RPMI7951 (cell line): Measurements from ENCODE around the gene ANGEL2. TPM values are rescaled to one million over a fixed set of nuclear protein-coding genes. Genes with fewer than 3 reads are reported as not detected.

Experiments used
- DNase-seq: peaks from one replicate; pipeline ENCODE4 v3.0.0-alpha.2; 2012; ENCODE audit warnings: low read depth
- total RNA-seq: library from RNA; depleted of rRNA; stranded (reverse); fragments of >200 nt; shearing (Covaris generic); gene quantifications from 2 replicates; pipeline ENCODE4 v1.2.3, GENCODE V29; 2014; rRNA removed

ANGEL2 gene
- total RNA-seq, 1 experiment from 2014 or later, result 30.0 TPM

DNA sequence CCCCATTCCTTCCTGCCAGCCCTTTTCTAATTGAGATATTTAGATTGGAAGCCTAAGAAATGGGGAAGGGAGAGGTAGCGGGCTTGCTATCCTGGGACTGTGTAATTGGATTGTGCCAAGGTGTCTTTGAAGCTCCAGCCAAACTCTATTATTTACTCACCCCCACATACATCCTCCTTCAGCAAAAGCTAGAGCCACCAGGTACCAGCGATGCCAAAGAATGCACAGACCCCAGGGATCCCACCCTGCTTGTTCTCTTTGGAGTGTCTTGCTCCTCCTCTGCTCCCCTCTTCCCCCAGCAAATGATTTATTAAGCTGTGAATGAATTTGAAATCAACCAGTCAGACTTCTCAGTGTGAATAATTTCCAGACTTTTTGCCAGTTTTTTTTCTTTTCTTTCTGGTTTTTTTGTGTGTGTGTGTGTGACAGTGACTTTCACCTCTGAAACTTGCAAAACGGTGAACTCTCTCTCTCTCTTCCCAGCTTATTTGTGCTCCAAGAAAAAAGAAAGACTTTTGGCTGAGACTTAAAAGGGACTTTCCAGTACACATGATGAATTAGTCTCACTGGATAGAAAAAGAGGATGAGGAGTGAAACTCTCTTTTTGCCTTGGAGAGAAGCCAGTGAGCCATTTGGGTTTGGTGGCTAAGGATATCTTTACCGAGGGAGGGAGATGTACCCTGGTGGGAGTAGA lies 63.6 kb downstream of the ANGEL2 start:
- no peak for DNase-seq

DNA sequence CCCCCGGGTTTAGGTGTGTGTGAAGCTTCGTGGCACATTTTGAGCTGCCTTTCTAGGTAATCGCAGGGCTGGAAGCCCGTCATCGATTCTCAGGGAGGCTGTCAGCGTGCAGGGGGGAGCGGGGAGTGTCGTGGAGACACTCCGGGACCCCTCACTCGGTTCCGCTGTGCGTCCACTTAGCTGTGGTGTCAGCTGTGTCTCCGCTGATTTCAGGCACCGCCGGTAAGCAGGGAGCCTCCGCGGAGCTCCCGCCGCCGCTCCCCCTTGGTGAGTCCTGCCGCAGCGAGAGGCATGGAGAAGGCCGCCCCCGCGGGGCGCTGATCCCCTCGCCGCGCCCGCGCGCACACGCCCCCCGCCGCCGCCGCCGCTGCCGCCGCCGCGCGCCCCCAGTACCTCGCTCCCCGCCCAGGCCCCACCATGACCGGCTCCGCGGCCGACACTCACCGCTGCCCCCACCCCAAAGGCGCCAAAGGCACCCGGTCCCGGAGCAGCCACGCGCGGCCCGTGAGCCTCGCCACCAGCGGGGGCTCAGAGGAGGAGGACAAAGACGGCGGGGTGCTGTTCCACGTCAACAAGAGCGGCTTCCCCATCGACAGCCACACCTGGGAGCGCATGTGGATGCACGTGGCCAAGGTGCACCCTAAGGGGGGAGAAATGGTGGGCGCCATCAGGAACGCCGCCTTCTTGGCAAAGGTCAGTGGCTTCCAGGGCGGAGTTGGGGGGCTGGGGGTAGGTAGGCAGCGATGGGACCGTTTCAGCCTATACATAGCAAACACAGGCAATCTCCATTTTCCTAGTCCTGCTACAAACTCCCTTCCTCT lies 64.3 kb downstream of the ANGEL2 start:
- no peak for DNase-seq

DNA sequence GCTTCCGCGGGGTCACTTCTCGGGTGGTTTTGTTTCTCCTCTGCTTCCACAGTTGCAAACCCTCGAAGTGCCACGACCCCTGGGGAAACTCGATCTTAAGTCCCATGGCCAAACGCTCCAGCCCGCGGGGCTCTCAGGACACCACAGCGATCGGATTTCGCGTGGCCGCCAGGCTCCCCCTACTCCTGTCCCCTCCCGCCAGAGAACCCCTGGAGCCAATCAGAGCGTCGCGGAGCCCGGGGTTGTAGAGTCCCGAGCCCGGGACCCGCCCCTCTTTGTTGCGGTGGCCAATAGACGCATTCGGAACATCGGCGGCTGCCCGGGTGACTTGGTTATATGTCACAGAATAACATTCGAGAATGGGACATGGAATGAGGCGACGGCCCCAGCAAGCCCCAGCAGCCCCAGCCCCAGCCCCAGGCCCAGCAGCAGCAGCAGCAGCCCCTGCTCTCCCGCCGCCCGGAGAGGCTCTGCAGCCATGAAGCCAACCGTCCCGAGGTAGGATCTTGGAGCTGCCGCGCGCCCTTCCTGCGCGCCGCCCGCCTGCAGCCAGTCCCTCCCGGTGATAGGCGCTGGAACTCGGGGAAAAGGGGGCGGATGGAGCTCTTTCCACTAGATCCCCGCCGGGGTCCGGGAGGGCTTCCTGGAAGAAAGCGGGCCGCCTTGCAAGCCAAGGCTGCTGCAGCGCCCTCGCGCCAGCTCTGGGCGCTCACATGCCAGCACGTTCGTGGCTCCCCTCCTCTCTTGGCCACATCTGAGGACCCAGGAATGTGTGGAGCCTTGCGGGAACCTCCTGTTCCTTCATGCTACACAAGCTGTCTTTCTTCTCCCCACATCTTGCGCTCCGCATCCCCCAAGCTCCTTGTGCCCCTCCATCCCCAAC lies 65.2 kb downstream of the ANGEL2 start, which contains the start of gene VASH2:
TSS of gene VASH2 (plus strand) at position 299 of the 883 bp plus-strand sequence. CDS start 1,002 bp downstream, outside the sequence.
- DNase-seq, result peak; percentile 81

DNA sequence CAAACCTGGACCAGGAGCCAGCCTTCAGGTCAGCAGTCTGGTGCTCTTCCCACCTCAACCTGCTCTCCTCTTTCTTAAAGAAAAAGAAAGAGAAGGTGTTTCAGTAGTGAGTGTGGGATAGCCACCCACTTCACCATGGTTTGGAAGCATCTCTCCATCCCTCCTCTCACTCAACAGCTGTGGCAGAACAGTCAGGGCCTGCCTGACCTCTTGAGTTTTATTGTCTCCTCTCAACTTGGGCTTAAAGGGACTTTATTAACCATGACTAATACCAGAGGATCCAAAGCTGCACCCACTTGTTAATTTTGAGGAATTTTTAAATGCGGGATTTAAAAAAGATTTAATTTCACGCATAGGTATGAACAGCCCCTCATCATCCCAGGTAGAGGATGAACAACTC lies 65.9 kb downstream of the ANGEL2 start:
- DNase-seq, result no peak

DNA sequence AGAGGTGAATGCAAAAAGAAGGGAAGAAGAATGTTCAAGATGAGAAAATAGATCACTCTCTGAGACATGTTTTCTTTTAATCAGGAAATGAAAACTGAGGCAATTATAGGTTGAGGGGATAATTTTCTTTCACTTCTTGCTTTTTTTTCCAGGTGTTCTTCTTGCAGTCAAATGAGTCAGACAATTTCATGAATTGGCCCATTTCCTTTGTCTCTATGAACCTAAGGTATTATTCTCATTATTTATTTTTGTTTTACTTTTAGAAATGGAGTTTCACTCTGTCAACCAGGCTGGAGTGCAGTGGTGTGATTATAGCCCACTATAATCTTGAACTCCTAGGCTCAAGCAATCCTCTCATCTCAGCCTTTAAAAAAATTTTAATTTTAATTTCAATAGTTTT lies 68.8 kb downstream of the ANGEL2 start:
- no peak for DNase-seq

DNA sequence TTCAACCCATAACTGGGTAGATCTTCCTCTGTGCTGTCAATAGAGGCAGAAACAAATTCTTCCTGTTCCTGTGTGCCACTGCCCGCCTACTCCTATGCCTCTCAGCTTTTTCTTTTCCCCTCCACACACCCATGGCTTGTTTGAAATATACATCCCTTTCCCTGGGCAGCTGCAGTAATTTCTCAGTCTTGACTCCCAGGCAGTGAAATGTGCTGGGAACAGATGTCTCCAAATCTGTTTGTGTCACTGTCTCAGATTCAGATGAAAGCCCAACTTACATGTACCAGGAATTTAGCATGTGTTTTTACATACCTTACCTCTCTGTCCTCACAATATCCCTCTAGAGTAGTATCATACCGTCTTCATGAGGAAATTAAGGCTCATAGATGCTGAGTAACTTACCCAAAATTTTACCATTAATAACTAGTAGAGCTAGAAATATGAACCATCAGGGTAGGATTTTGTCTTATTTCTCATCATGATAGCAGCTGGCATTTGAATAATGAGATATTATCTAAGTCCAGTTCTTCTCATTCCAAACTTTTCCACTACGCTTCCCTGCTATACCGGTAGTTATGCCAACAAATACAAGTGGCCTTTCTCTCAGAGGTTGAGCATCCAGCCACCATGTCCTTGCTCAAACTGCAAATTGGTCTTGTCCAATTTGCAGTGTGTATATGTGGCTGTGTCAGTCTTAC lies 70.1 kb downstream of the ANGEL2 start:
- no peak for DNase-seq

DNA sequence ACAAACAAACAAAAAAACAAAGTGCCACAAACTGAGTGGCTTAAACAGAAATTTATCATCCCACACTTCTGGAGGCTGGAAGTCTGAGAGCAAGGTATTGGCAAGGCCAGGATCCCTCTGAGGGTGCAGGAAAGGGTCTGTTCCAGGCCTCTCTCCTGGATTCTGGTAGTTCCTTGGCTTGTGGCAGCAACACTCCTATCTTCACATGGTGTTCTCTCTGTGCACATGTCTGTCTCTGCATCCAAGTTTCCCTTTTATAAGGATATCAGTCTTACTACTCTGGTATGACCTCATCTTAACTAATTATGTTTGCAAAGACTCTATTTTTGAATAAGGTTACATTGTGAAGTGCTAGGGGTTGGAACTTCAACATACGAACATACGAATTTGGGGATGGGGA lies 70.6 kb downstream of the ANGEL2 start:
- no peak for DNase-seq

DNA sequence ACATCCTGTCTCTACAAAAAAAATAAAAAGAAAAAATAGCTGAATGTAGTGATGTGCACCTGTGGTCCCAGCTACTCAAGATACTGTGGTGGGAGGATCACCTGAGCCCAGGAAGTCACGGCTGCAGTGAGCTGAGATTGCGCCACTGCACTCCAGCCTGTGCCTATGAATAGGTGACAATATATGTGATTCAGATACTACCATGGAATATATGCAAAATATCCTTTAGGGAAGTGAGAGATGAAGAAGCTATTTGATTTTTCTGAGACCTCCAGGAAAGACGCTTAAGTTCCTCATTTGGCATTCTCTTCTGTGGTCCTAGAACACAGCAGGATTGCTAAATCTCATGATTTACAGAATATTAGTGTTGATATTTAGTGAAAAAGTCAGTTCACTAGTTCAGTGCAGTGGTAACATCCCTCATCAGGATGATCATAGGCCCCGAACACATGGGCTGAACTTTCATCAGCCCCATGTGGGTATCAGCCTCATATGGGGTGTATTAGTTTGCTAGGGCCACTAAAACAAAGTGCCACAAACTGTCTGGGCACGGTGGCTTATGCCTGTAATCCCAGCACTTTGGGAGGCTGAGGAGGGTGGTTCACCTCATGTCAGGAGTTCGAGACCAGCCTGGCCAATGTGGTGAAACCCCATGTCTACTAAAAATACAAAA lies 71.3 kb downstream of the ANGEL2 start:
- DNase-seq, result no peak

DNA sequence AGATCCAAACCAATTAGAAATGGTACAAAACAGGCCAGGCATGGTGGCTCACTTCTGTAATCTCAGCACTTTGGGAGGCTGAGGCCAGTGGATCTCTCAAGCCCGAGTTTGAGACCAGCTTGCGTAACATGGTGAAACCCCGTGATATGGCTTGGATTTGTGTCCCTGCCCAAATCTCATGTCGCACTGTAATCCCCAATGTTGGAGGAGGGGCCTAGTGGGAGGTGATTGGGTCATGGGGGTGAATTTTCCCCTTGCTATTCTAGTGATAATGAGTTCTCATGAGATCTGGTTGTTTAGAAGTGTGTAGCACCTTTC lies 72.3 kb downstream of the ANGEL2 start:
- no peak for DNase-seq

DNA sequence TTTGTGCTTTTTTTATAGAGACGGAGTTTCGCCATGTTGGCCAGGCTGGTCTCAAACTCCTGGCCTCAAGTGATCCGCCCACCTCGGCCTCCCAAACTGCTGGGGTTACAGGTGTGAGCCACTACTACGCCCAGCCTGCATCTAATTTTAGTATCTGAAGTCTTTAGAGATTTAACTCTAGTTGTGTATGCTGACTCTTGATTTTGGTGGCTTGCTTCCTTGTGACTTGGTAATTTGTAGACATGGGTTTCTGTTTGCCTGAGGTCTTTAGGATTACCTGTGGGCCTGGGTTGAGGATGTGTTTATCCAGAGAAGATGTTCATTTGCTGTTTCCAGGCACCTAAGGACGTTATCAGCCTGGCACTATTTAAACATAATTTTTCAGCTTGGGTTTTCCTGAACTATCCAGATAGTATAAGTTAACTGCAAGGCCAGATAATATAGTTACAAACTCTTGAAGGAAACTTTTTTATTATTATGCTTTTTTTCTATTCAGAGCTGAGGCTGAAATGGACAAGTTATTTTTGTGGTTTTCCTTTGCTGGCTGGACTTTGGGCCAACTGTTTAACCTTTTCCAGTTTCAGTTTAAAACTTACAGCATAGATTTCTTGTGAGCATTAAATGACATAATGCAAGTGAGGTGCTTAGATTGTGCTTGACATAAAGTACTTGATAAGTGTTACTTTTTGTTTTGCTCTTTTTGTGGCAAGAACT lies 72.8 kb downstream of the ANGEL2 start:
- DNase-seq, result no peak

Other genes starting within 250 kb of the ANGEL2 start
- 53.7 and 64.5 TPM in 2 replicates for gene NSL1, start 224.1 kb downstream of the ANGEL2 start, total RNA-seq
- 12.5 and 13.6 TPM in 2 replicates for gene TATDN3, start 224.0 kb downstream of the ANGEL2 start, total RNA-seq
- gene SPATA45, start 168.2 kb downstream of the ANGEL2 start, total RNA-seq, result not detected in 2 replicates
- gene FLVCR1, start 157.6 kb downstream of the ANGEL2 start, total RNA-seq, result 3.1 and 5.5 TPM in 2 replicates
- gene VASH2, start 65.3 kb downstream of the ANGEL2 start, total RNA-seq, result 0.48 and 0.88 TPM in 2 replicates
- gene RPS6KC1, start 35.4 kb upstream of the ANGEL2 start, total RNA-seq, result 14.7 and 19.3 TPM in 2 replicates